Mucosa of descending colon (tissue), 3 donors: ENCODE data around the gene TGFBI. TPM values are rescaled to one million over a fixed set of nuclear protein-coding genes. Genes with fewer than 3 reads are reported as not detected.

Experiments
- ATAC-seq: fragments of 200-7000 bp; cut with Tn5 transposase; one replicate; pipeline ENCODE4 v1.9.1; 2020; ENCODE audit warnings: mild to moderate bottlenecking, moderate library complexity
- DNase-seq, 3 donors: peaks; one replicate each; pipeline ENCODE4 v3.0.0-alpha.2; 2020
- H3K36me3 ChIP-seq: fragments of 200-600 bp; one replicate; pipeline ENCODE4 v1.8.0; 2021; ENCODE audit warnings: low read depth, mild to moderate bottlenecking
- H3K4me1 ChIP-seq: fragments of 200-600 bp; one replicate; pipeline ENCODE4 v1.8.0; 2021; ENCODE audit warnings: low read depth, mild to moderate bottlenecking
- H3K4me3 ChIP-seq: fragments of 200-600 bp; one replicate; pipeline ENCODE4 v1.8.0; 2021; ENCODE audit warnings: mild to moderate bottlenecking
- H3K9me3 ChIP-seq: fragments of 200-600 bp; one replicate; pipeline ENCODE4 v1.8.0; 2021; ENCODE audit warnings: mild to moderate bottlenecking
- intact Hi-C, 2 donors: fragments of 100-400 bp; cut with DNase I in 1 of 2; cut with micrococcal nuclease in 1 of 2; formaldehyde crosslinking; loops; one replicate each; pipeline versions ENCODE4 v1.11.0 to v1.11.1; 2022; cut with DNase I, micrococcal nuclease
- total RNA-seq, 3 donors: library from RNA; stranded (reverse); fragmentation: NEBNext Ultra II Directional in 2 of 3; extraction: Animal tissue kit (Norgen Biotek cat#: 25700) in 2 of 3; gene quantifications; one replicate each; pipeline versions ENCODE4 v1.2.1 to v1.2.4, GENCODE V29; 2021 to 2023
- TF ChIP-seq, protein P1 (sequence below): fragments of 200-600 bp; IDR thresholded peaks from one replicate; pipeline ENCODE4 v1.8.0; 2022; ENCODE audit warnings: antibody characterized with exemption, mild to moderate bottlenecking
- donor health status: DM: no; HTN: no; CAD: no; lungs with moderate emphysema.
- donor health status: DM: no; HTN: no; CAD: no.
- donor health status: DM: no; HTN: yes; CAD: no.

TGFBI gene
- total RNA-seq, 3 donors from 2014 or later: 26.8 to 77.1 (median 47.0) TPM

DNA sequence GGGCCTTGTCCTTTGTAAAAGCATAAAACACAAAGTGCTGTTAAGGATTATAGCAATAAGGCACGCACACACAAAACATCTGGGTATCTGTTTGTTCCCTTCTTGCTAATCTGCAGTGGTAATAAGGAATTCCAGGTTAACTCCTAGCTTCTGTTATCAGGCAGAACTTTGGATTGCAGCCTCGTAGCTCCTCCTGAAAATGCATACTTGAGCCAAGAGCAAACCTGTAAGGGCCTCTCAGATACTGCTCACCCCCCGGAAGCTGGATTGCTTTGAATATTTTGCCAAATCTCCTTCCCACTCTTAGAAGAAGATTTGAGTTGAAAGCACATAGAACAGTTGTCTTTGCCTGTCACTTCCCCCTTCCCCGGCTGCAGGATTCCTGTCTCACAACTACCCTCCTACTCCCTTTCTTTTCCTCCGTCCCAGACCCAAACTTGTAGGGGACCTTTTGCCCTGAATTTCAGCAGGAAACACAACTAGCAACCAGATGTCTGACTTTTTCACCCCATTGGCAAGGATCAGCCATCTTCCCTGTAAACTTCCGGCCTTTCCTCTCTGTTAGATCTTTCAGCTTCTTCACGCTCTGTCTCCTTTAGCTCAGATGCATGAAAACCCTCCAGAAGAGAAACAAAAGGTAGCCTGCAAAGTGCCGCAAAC, 75.6 kb downstream of the TGFBI start:
- Histone ChIP-seq H3K9me3 (no peaks in the 10 kb centered on the region), H3K4me1 (no peaks in the 10 kb centered on the region), H3K36me3 (no peaks in the 10 kb centered on the region), H3K4me3 (no peak overlapping the region)
- DNase-seq: no peak
- intact Hi-C loops: no loop called here
- TF ChIP-seq, protein P1, sequence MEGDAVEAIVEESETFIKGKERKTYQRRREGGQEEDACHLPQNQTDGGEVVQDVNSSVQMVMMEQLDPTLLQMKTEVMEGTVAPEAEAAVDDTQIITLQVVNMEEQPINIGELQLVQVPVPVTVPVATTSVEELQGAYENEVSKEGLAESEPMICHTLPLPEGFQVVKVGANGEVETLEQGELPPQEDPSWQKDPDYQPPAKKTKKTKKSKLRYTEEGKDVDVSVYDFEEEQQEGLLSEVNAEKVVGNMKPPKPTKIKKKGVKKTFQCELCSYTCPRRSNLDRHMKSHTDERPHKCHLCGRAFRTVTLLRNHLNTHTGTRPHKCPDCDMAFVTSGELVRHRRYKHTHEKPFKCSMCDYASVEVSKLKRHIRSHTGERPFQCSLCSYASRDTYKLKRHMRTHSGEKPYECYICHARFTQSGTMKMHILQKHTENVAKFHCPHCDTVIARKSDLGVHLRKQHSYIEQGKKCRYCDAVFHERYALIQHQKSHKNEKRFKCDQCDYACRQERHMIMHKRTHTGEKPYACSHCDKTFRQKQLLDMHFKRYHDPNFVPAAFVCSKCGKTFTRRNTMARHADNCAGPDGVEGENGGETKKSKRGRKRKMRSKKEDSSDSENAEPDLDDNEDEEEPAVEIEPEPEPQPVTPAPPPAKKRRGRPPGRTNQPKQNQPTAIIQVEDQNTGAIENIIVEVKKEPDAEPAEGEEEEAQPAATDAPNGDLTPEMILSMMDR: no peak
- ATAC-seq: peak; percentile 69

DNA sequence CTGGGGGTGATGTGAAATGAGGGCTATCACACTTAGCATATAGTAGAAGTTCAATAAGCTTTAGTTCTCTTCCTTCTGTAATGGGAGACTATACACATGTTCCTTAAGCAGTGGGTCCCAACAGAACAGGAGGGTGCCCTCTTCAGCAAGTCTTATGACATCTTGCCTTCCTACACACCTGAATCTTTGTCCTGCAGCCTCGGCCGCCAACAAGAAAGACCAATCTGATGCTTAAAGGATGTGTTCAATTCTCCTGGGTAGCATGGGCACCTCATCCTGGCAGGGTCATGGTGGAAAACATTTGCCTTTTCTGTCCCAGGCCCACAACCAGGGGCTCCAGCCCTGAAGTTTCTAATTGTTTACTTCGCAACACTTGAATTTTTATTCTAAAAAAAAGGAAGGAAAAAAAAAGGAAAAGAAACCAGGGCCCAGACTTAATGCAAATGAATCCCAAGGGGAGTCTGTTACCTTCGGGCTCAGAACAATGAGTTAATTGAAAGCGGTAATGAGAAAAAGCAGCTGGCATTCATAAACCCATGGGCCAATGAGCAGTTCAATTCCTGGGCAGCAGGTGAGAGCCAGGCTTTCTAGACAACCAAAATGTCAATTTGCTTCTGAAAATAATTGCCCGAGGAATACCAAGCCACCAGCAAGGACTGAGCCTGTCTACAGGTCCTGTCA, 77.7 kb downstream of the TGFBI start:
- no peak for ATAC-seq
- H3K4me1 ChIP-seq: no peaks in the 10 kb centered on the region
- no peak for DNase-seq
- H3K36me3 ChIP-seq: no peaks in the 10 kb centered on the region
- no peaks in the 10 kb centered on the region for H3K9me3 ChIP-seq
- intact Hi-C loops: no loop called here
- TF ChIP-seq, protein P1: no peak
- no peak overlapping the region for H3K4me3 ChIP-seq

DNA sequence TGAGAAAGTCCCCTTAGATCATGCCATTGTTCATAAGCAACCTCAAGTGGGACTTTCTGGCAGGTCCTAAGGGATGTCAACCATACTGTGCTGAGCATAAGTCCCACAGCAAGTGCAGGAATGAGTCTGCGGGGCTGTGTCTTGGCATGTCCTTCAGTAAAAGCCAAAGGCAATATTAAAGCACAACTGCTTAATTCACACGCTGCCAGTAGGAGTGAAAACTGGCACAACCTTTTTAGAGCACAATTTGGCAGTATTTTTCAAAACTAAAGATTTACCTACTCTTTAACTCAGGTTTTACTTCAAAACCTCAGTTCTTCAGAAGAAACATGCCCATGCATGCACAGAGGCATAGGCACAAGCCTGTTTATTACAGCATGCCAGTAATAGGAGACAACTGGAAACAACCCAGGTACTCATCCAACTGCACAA, 79.4 kb downstream of the TGFBI start:
- intact Hi-C loops: no loop called here
- Histone ChIP-seq H3K9me3 (no peaks in the 10 kb centered on the region), H3K4me3 (no peak overlapping the region), H3K4me1 (no peaks in the 10 kb centered on the region), H3K36me3 (no peaks in the 10 kb centered on the region)
- no peak for ATAC-seq
- no peak for DNase-seq
- TF ChIP-seq, protein P1: no peak

DNA sequence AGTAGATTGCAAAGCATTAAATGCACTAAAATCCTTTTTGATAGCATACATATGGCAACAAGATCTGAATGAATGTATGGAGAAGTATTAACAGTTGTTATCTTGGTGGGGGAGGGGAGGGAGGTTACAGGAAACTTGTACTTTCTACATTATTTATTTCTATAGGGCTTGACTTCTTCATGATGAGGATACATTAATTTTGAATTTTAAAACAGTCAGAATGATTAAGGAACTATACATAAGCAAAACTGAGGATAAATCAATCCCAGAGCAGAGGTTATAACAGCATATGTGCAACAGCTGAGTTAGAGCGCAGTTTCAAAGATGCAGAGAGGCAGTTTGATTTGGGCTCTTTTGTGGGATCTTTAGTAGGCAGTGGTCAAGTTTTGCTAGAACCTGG, 80.0 kb downstream of the TGFBI start:
- H3K4me1 ChIP-seq: no peaks in the 10 kb centered on the region
- DNase-seq (no peak), ATAC-seq (no peak)
- no peak overlapping the region for H3K4me3 ChIP-seq
- H3K9me3 ChIP-seq: no peaks in the 10 kb centered on the region
- no peaks in the 10 kb centered on the region for H3K36me3 ChIP-seq
- TF ChIP-seq, protein P1: no peak
- intact Hi-C loops: no loop called here

DNA sequence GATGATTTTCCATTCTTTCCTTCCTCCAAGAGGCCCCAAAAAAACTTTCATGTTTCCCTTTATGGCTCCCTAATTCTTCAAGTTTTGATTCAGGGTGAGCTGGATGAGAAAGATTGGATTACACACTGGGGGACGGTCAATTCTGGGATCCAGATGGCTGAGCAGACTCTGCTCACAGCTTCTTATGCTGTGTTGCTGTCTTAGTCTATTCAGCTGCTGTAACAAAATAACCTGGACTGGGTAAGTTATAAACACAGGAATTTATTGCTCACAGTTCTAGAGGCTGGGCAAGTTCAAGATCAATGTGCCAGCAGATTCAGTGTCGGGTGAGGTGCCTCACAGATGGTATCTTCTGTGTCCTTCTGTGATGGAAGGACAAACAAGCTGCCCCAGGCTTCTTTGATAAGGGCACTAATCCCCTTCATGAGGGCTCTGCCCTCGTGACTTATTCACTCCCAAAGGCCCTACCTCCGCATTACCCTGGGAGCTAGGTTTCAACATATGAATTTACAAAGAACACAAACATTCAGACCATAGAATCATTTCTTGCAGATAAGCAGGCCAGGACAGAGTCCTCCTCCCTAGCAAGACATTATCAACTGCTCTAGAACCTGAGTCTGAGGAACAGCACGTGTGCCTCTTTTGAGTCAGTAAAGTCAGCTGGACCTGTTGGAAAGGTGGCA, 80.8 kb downstream of the TGFBI start:
- H3K4me1 ChIP-seq: no peaks in the 10 kb centered on the region
- H3K4me3 ChIP-seq: no peak overlapping the region
- H3K36me3 ChIP-seq: no peaks in the 10 kb centered on the region
- intact Hi-C loops: no loop called here
- no peaks in the 10 kb centered on the region for H3K9me3 ChIP-seq
- TF ChIP-seq, protein P1: no peak
- ATAC-seq: no peak
- DNase-seq: no peak

Other genes starting within 250 kb of the TGFBI start
- gene SLC25A48, start 194.3 kb upstream of the TGFBI start, total RNA-seq: 1 to 10 TPM; 2.2 to 4.5 (median 3.3) TPM
- not detected for gene IL9, start 133.1 kb upstream of the TGFBI start, total RNA-seq
- gene LECT2, start 74.0 kb upstream of the TGFBI start, total RNA-seq: not detected
- gene SMAD5, start 103.9 kb downstream of the TGFBI start, total RNA-seq: 10 to 100 TPM; 39.7 to 79.8 (median 42.0) TPM
- 10 to 100 TPM in 1 of 3 donors, 1 to 10 TPM in 2; 1.3 to 14.4 (median 7.9) TPM for gene SMIM32, start 164.2 kb downstream of the TGFBI start, total RNA-seq